IPS-20b (cell line): ENCODE data around the gene SHQ1.
"Not testable (repeated sequence)": the region's sequence is repeated elsewhere in the genome, so short reads cannot be mapped to it uniquely, and the experiment has no call there.

Experiments
- H3K27ac ChIP-seq: one replicate; pipeline ENCODE4 v1.5.1; 2013; ENCODE audit warnings: low read length
- H3K27me3 ChIP-seq: 2 replicates; pipeline ENCODE4 v1.6.1; 2013; ENCODE audit warnings: mild to moderate bottlenecking, low read length, inconsistent platforms; ENCODE audit not compliant: insufficient read depth
- H3K36me3 ChIP-seq: 2 replicates; pipeline ENCODE4 v1.6.1; 2013; ENCODE audit warnings: low read depth, mild to moderate bottlenecking, inconsistent platforms, low read length, moderate library complexity; ENCODE audit not compliant: insufficient read depth
- H3K4me1 ChIP-seq: 2 replicates; pipeline ENCODE4 v1.6.1; 2013; ENCODE audit warnings: mild to moderate bottlenecking, control low read depth, inconsistent platforms, low read length, moderate library complexity; ENCODE audit not compliant: insufficient read depth
- H3K4me3 ChIP-seq: 2 replicates; pipeline ENCODE4 v1.5.1; 2013; ENCODE audit warnings: mild to moderate bottlenecking, low read length, inconsistent platforms
- H3K9ac ChIP-seq: 2 replicates; pipeline ENCODE4 v1.6.1; 2013; ENCODE audit warnings: low read depth, mild to moderate bottlenecking, inconsistent platforms, low read length, moderate library complexity
- H3K9me3 ChIP-seq: 2 replicates; pipeline ENCODE4 v1.6.1; 2013; ENCODE audit warnings: mild to moderate bottlenecking, low read depth, low read length, inconsistent platforms; ENCODE audit not compliant: insufficient read depth

The SHQ1 gene

DNA sequence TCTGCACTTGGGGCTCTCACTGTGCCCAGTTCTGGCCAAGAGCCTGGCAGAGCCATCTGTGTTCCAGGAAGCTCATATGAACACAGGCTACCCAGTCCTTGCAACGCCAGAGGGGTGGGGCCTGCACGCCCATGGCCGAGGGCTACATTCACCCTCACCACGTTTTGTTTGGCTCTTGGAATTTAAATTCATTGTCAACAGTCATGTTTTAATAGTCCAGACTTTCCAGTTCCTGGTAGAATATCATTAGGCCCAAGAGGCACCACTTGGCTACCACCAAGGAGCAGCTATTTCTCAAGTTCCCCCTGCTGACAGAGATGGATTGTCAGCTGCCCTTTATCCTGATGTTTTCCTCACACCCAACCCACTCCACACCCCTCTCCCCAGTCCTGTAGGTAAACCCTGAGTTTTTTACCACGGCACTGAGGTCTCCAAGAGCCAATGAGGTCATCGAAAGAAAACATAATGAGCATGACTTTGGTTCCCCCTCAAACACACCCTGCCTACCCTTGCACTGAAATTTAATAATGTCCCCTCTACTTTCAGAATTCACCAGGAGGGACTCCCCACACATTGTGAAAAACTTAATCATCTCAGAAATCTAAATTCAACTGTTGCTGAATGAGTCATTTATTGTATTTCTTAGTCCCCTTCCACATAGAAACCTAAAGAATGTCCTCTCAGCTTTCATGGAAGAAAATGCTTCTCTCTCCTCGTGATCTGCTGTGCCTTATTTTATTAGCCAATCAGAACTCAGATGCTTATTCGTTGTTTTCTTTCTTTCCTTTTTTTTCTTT lies 125.1 kb downstream of the SHQ1 start:
- H3K36me3 ChIP-seq, result no peaks in the 10 kb centered on the region
- no peaks in the 10 kb centered on the region for H3K27me3 ChIP-seq
- no peak overlapping the region for H3K4me3 ChIP-seq
- no peaks in the 10 kb centered on the region for H3K9me3 ChIP-seq
- H3K27ac ChIP-seq, result no peak overlapping the region
- H3K4me1 ChIP-seq, result peaks cover 10% of the 10 kb centered on the region
- H3K9ac ChIP-seq, result no peak overlapping the region

DNA sequence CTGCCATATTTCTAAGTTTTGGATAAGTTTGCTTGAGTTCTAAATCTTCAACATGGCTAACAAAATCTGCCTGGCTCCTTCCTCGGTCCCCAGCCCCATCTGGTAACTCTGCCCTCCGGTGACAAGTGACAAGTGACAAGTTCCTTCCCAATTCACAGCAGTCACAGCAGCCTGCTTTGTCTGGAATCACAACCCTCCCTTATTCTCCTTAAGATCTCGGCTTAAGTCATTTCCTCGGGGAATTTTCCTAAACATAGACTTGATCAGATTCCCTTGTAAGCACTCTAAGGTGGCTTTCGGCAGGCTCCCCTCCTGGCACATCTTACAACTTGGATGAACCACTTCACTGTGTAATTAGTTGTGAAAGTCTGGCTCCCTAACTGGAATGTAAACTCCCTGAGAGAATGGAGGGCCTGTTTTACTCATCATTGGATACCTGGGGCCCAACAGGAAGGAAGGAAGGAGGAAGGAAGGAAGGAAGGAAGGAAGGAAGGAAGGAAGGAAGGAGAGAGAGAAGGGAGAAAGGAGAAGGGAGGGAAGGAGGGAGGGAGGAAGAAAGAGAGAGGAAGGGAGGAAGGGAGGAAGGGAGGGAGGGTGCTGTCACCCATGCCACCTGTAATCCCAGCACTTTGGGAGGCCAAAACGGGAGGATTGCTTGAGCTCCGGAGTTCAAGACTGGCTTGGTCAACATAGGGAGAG lies 126.4 kb downstream of the SHQ1 start:
- Histone ChIP-seq H3K9ac (no peak overlapping the region), H3K27ac (no peak overlapping the region), H3K4me1 (peaks cover 10% of the 10 kb centered on the region), H3K36me3 (no peaks in the 10 kb centered on the region), H3K27me3 (no peaks in the 10 kb centered on the region), H3K9me3 (0 out of 2 replicates have a peak, but pooled peaks cover under 1% of the 10 kb centered on the region), H3K4me3 (no peak overlapping the region)

- Histone ChIP-seq H3K9me3 (peaks cover 13% of the 10 kb centered on the region), H3K4me1 (peaks cover 10% of the 10 kb centered on the region), H3K4me3 (no peak overlapping the region), H3K36me3 (no peaks in the 10 kb centered on the region), H3K27me3 (no peaks in the 10 kb centered on the region), H3K9ac (no peak overlapping the region), H3K27ac (no peak overlapping the region)
Measured at GRCh38 chr3:72720566-72720965, 127.7 kb downstream of the SHQ1 start.

GRCh38 chr3:72719137-72719536 lies 129.1 kb downstream of the SHQ1 start:
- H3K36me3 ChIP-seq, result no peaks in the 10 kb centered on the region
- no peak overlapping the region for H3K9ac ChIP-seq
- H3K27ac ChIP-seq, result no peak overlapping the region
- no peak overlapping the region for H3K4me3 ChIP-seq
- H3K9me3 ChIP-seq, result peaks cover 18% of the 10 kb centered on the region
- H3K27me3 ChIP-seq, result no peaks in the 10 kb centered on the region
- H3K4me1 ChIP-seq, result peaks cover 10% of the 10 kb centered on the region

DNA sequence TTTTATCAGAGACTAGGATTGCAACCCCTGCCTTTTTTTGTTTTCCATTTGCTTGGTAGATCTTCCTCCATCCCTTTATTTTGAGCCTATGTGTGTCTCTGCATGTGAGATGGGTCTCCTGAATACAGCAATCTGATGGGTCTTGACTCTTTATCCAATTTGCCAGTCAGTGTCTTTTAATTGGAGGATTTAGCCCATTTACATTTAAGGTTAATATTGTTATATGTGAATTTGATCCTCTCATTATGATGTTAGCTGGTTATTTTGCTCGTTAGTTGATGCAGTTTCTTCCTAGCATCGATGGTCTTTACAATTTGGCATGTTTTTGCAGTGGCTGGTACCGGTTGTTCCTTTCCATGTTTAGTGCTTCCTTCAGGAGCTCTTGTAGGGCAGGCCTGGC lies 134.1 kb downstream of the SHQ1 start:
- H3K36me3 ChIP-seq, H3K4me3 ChIP-seq, H3K27me3 ChIP-seq, H3K9ac ChIP-seq, H3K4me1 ChIP-seq, H3K27ac ChIP-seq: not testable (repeated sequence)
- peaks cover 18% of the 10 kb centered on the region for H3K9me3 ChIP-seq

DNA sequence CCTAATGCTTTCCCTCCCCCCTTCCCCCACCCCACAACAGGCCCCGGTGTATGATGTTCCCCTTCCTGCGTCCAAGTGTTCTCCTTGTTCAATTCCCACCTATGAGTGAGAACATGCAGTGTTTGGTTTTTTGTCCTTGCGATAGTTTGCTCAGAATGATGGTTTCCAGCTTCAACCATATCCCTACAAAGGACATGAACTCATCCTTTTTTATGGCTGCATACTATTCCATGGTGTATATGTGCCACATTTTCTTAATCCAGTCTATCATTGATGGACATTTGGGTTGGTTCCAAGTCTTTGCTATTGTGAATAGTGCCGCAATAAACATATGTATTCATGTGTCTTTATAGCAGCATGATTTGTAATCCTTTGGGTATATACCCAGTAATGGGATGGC lies 137.8 kb downstream of the SHQ1 start:
- not testable (repeated sequence) for H3K4me1 ChIP-seq

DNA sequence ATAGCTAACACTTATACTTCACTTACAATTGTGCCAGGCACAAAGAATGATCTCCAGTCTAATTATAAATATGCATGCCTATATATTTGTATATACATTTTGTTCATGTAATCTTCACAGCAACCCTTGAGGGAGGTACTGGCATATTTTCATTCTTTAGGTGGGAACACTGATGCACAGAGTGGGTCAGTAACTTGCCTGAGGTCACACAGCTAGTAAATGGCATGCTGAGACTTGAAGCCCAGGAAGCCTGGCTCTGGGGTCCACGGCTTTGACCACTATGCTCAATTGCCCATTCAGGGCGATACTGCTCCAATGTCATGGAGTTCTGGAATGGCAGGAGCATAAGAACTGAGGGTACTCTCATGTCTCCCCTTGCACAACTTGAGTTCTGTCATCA lies 139.8 kb downstream of the SHQ1 start:
- Histone ChIP-seq H3K4me3 (no peak overlapping the region), H3K36me3 (no peaks in the 10 kb centered on the region), H3K9ac (no peak overlapping the region), H3K27ac (no peak overlapping the region), H3K9me3 (no peaks in the 10 kb centered on the region), H3K27me3 (no peaks in the 10 kb centered on the region), H3K4me1 (no peaks in the 10 kb centered on the region)

More for the DNA sequence above, 137.8 kb downstream of the SHQ1 start:
- H3K9me3 ChIP-seq, H3K4me3 ChIP-seq, H3K9ac ChIP-seq, H3K36me3 ChIP-seq, H3K27ac ChIP-seq, H3K27me3 ChIP-seq: not testable (repeated sequence)

- no peaks in the 10 kb centered on the region for H3K36me3 ChIP-seq
- H3K27me3 ChIP-seq, result no peaks in the 10 kb centered on the region
- H3K4me1 ChIP-seq, result peaks cover 7% of the 10 kb centered on the region
- no peak overlapping the region for H3K9ac ChIP-seq
- H3K9me3 ChIP-seq, result no peaks in the 10 kb centered on the region
- no peak overlapping the region for H3K27ac ChIP-seq
- no peak overlapping the region for H3K4me3 ChIP-seq
Measured at GRCh38 chr3:72702997-72703396, 145.2 kb downstream of the SHQ1 start.

DNA sequence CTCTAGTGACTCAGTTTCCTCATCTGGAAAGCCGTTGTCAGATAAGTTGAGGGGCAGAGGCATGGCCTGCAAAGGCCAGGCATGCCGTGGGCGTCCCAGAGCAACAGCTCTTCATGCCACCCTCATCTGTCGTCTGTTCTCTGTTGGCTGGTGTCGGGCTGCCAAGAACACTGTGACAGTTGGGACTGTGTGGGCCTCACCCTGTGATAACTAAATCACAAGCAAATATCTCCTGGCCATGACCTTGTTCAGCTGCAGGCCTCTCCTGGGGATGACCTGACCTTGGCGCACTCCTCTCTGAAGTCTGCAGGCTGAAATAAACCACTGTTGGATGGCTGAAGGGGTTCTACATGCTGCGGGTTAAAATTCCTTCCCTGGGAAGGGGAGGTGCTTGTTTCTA lies 145.9 kb downstream of the SHQ1 start:
- Histone ChIP-seq H3K4me3 (no peak overlapping the region), H3K9ac (no peak overlapping the region), H3K27ac (no peak overlapping the region), H3K27me3 (no peaks in the 10 kb centered on the region), H3K9me3 (no peaks in the 10 kb centered on the region), H3K4me1 (peaks cover 13% of the 10 kb centered on the region), H3K36me3 (no peaks in the 10 kb centered on the region)

DNA sequence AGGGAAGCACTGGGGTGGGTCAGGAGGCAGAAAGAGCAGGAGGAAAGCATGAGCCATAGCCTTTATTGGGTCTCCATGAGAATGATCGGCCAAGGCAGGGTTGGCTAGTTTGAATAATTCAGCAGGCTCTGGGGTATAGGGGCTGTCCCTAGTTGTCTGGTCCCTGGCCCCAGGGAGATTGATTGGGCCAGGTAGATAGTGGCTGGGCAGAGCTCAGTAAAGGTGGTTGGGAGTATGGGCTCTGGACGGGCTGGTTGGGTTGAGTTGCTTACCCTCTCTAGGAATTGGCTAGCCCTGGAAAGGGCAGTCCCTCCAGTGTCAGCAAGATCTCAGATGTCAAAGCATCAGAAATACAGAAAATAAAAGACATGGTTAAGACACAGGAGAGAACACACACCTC lies 148.1 kb downstream of the SHQ1 start:
- H3K27ac ChIP-seq, result no peak overlapping the region

DNA sequence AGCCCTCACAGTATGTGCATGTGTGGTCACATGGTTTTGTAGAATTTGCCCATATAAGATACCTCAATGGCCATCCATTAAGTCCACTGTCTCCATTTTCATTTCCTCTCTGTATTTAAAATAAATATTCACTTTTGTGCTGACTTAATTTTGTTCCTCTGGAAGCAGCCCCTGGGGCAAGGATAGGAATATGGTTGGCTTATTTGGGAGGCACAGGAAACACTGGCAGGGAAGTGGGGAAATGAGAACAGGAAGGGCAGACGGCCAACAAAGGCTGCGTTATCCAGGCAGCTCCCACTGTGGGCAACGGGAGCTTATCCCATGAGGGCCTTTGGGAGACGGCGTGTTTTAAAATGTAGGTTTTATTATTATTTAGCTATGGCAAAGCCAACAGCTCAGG lies 148.6 kb downstream of the SHQ1 start:
- H3K36me3 ChIP-seq, result no peaks in the 10 kb centered on the region
- peaks cover 18% of the 10 kb centered on the region for H3K4me1 ChIP-seq
- no peaks in the 10 kb centered on the region for H3K27me3 ChIP-seq
- H3K9me3 ChIP-seq, result no peaks in the 10 kb centered on the region
- no peak overlapping the region for H3K9ac ChIP-seq
- H3K27ac ChIP-seq, result no peak overlapping the region
- H3K4me3 ChIP-seq, result no peak overlapping the region

More for the DNA sequence above, 148.1 kb downstream of the SHQ1 start:
- Histone ChIP-seq H3K4me1 (peaks cover 18% of the 10 kb centered on the region), H3K9me3 (no peaks in the 10 kb centered on the region), H3K36me3 (no peaks in the 10 kb centered on the region), H3K9ac (no peak overlapping the region), H3K4me3 (no peak overlapping the region), H3K27me3 (no peaks in the 10 kb centered on the region)
